Stimulated activated effector memory CD8-positive, alpha-beta T cell treated with anti-CD3 and anti-CD28 coated beads, Interleukin-12 subunit alpha, Interleukin-12 subunit beta, amount 100 ng/mL, for 72 hours (primary cell): Measurements from ENCODE around the gene IZUMO4.
A peak's percentile ranks its signal among the peaks of the same experiment; 100 is the strongest.

Experiments
- ATAC-seq: fragments of 150-1000 bp; cut with Tn5 transposase; 2 replicates; pipeline ENCODE4 v1.10.0; 2021
- DNase-seq, 2 donors: peaks; one replicate each; pipeline ENCODE4 v3.0.0; 2021 to 2022; ENCODE audit warnings: low spot score in 2 of 2
- H3K27ac Mint-ChIP-seq: one replicate; pipeline ENCODE4 v1.8.0; 2022; ENCODE audit warnings: mild to moderate bottlenecking, mixed read lengths
- H3K36me3 Mint-ChIP-seq: one replicate; pipeline ENCODE4 v1.8.0; 2022; ENCODE audit warnings: mild to moderate bottlenecking, mixed read lengths
- H3K4me1 Mint-ChIP-seq: one replicate; pipeline ENCODE4 v1.8.0; 2022; ENCODE audit warnings: mixed read lengths
- H3K4me3 Mint-ChIP-seq: one replicate; pipeline ENCODE4 v1.8.0; 2022; ENCODE audit warnings: mild to moderate bottlenecking, mixed read lengths
- H3K9me3 Mint-ChIP-seq: one replicate; pipeline ENCODE4 v1.8.0; 2022; ENCODE audit warnings: mixed read lengths

IZUMO4 gene

DNA sequence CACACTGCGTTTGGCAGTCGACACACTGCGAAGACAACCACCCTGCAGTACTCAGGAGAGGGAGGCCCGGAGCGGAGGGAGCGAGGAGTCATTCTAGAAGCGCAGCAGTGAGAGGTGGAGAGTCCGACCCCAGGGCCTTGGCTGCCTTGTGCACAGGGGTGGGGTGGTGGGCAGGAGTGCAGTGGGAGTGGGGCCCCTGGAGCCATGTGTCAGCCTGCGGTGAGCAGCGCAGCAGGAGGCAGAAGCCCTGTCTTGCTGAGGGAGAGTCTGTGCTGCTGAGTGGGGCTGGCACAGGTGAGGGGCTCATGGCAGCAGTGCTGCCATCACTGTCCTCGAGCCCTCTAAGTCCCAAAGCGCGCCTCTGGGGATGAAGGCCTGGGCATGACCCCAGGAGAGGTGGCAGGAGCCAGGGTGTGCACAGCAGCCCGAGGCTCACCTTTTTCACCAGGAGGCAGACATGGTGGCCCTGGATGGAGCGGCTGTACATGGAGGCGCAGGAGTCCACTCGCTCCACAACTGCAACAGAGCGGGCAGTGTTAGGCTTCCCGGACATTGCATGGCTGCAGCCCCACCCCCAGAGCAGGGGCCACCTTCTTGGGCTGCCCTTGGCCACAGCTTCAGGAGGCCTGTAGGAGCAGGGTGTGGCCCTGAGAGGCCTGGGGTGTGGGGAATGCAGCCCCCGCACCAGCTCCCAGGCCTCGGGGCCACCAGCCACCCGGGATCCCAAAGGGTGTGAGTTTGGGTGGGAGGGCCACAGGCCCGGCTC, 11.7 kb downstream of the IZUMO4 start:
- no peak for DNase-seq
- H3K27ac Mint-ChIP-seq: no peak overlapping the region
- H3K4me1 Mint-ChIP-seq: peaks cover 10% of the 10 kb centered on the region
- H3K36me3 Mint-ChIP-seq: peaks cover 96% of the 10 kb centered on the region
- no peak overlapping the region for H3K4me3 Mint-ChIP-seq
- no peak for ATAC-seq
- H3K9me3 Mint-ChIP-seq: no peaks in the 10 kb centered on the region

DNA sequence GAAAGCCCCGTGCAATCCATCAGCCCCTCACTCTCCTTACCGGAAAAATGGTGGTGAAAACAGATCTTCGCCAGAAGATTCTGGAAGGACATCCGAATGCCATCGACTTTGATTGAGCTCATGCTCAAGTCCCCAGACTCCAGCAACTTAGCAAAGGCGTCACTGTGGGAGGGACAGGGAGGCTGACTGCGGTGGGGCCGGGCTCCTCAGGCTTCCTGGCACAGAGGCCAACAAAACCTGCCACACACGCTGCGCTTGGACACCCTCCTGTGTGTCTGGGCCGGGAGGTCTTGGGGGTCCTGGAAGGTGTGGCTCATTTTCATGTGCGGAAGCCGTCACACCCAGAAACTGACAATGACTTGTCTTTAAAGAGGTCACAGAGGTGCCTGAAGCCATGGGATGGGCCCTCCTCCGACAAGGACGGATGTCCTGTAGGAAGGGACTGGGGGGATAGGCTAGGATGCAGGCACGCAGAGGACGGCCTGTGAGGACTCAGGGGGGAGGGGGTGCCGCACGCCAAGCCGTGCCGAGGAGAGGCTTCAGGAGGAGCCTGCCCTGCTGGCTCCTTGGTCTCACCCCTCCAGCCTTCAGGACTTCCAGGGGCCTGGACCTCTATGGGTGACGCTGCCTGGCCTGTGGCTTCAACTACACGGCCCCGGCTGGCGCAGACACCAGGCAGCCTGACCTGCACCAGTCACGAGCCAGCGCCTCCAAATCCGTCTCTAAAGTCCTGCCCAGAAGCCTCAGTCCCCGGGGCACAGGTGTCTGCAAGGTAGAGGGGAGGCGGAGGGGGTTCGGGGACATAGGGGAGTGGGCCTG, 12.5 kb downstream of the IZUMO4 start:
- Mint-ChIP-seq H3K4me1 (peaks cover 8% of the 10 kb centered on the region), H3K36me3 (peaks cover 98% of the 10 kb centered on the region), H3K27ac (peak overlapping the region; percentile 17), H3K4me3 (no peak overlapping the region), H3K9me3 (no peaks in the 10 kb centered on the region)
- DNase-seq (no peak), ATAC-seq (no peak)

DNA sequence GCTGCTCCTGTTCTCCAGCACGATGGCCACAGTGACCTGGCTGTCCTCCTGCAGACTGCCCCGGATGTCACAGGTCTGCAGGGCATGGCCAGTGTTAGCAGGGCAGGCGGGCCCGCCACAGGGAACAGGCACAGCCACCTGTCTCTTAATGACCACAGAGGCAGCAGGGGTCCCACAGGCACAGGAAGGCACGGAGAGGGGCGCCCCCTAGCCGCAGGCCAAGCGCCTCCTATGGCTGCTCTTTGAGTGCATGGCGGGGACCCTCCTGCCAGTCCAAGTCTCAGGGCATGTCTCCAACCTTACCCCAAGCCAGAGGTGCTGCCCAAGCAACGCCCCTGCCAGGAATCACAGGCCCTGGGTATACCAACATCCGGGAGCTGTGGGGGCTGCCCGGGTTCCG, 14.1 kb downstream of the IZUMO4 start:
- Mint-ChIP-seq H3K36me3 (peaks cover 98% of the 10 kb centered on the region), H3K27ac (no peak overlapping the region), H3K9me3 (no peaks in the 10 kb centered on the region), H3K4me1 (peaks cover 7% of the 10 kb centered on the region), H3K4me3 (no peak overlapping the region)
- DNase-seq (no peak), ATAC-seq (no peak)

DNA sequence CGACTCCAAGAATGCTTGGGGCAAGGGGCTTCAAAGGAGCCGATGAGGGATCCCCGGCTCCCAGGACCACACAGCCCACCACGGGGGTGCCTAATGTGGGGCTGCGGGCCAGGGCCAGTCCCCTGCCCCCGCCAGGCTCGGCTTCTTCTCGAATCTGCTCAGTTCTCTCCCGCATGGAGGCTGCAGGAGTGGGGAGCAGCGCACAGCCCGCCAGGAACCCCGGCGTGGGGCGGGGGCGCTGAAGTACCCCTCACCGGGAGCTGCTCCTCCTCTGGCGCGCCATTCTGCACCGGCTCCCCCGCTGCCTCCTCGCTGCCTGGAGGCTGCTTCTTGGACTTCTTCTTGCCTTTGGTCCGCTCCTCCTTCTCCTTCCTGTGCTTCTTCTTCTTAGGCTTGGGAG, 14.7 kb downstream of the IZUMO4 start:
- DNase-seq (no peak), ATAC-seq (no peak)
- peaks cover 98% of the 10 kb centered on the region for H3K36me3 Mint-ChIP-seq
- H3K27ac Mint-ChIP-seq: no peak overlapping the region
- H3K4me1 Mint-ChIP-seq: peaks cover 7% of the 10 kb centered on the region
- no peak overlapping the region for H3K4me3 Mint-ChIP-seq
- no peaks in the 10 kb centered on the region for H3K9me3 Mint-ChIP-seq

DNA sequence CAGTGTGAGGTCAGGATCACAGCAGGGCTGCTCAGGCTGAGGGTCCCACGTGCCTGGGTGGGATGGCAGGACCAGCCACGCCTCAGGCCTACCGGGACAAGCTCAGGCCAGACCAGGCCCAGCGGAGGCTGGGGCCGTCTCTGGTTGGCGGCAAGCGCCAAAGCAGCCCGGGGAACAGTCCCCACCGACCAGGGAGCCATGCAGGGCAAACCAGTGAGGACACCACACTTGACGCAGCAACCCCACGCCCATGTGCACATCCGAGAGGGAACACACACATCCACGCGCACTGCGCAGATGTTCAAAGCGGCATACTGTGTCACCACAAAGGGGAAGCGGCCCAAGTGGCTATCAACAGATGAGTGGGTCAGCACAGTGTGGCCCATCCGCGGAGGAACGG, 15.2 kb downstream of the IZUMO4 start:
- Mint-ChIP-seq H3K36me3 (peaks cover 98% of the 10 kb centered on the region), H3K27ac (no peak overlapping the region), H3K4me1 (peaks cover 7% of the 10 kb centered on the region), H3K9me3 (no peaks in the 10 kb centered on the region), H3K4me3 (no peak overlapping the region)
- ATAC-seq (no peak), DNase-seq (no peak)

DNA sequence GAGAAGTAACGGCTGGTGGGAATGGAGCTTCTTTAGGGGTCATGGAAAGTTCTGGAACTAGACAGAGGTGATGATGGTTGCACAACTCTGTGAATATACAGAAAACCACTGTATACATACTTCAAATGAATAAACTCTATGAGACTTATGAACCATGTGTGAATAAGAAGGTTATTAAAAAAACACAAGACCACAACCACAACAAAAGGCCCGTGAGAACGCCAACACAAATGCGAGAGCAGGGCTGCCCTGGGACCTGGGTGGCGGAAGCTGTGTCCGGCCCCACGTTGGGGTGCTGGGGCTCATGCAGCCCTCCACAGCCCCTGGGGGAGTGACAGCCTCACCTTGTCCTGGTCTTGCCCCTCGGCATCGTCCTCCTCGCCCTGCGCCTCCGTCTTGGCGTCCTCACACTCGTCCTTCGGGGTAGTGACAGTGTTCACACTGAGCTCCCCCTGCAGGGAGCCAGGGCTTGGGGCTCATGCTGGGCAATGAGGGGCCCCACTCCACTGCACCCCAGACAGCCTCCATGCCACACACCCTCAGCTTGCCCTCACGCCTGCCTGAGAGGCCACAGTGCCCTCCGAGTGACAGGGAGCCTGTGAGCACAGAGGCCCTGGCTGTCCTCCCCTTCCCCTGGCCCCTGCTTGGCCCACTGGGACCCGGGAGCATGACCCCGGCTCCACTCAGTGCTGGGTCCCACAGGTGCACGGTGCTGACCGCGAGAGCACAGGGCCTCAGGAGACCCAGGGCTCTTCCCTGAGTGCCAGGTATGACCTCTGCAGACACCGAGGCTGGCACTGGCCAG, 16.0 kb downstream of the IZUMO4 start:
- H3K4me3 Mint-ChIP-seq: no peak overlapping the region
- ATAC-seq (peak; percentile 39), DNase-seq (no peak)
- H3K36me3 Mint-ChIP-seq: peaks cover 98% of the 10 kb centered on the region
- no peaks in the 10 kb centered on the region for H3K9me3 Mint-ChIP-seq
- H3K27ac Mint-ChIP-seq: peak overlapping the region; percentile 68
- H3K4me1 Mint-ChIP-seq: peaks cover 7% of the 10 kb centered on the region

DNA sequence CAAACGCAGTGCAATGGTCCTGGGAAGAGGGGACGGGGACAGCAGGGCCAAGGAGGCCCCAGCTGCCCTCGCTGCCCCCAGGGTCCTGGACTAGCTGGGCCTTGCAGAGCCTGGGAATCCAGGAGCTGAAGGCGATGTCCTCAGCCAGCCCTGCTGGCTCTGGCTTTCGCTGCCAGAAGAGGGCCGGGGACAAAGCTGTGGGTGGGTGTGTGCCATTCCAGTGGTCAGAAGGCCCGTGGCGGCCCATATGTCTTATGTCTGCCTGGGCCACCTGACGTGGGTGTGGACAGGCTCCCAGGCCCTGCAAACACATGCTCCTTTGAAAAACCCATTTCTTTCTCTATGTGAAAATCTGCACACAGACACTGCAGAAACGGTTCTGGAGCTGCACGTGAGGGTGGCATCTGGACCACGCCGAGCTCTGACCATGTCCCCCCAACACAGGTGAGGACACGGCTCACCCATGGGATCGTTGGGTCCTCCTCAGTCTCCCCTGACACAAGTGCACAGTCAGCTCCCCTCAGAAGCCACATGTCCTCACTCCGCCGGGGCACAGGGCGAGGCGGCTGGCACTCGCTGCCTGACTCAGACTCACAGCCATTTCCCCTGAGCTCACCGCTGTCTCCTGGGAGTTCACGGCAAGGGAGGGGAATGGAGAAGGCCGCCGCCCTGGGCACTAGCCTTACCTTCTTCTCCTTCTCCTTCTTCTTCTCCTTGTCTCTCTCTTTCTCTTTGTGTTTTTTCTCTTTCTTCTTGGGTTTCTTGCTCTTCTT, 16.9 kb downstream of the IZUMO4 start:
- Mint-ChIP-seq H3K4me1 (peaks cover 7% of the 10 kb centered on the region), H3K36me3 (peaks cover 98% of the 10 kb centered on the region), H3K27ac (peak overlapping the region; percentile 51), H3K9me3 (no peaks in the 10 kb centered on the region), H3K4me3 (no peak overlapping the region)
- ATAC-seq: no peak
- DNase-seq: no peak

DNA sequence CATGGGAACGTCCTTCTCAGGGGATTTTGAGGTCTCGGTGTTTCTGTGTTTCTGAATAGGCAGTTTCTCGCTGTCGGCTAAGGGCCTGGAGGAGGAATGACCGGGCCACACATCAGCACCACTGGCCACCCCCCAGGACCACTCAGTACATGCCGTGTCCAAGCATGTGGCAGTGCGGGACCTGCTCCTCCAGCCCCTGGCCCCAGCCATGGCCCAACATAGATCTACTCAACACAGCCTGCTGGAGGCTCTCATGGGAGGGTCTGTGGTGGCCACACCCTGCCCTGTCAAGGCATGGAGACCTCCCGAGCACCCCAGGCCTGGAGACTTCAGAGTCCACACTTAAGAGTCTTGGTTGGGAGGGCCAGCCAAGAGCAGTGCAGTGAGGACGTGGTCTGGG, 17.5 kb downstream of the IZUMO4 start:
- ATAC-seq: no peak
- peaks cover 7% of the 10 kb centered on the region for H3K4me1 Mint-ChIP-seq
- peaks cover 99% of the 10 kb centered on the region for H3K36me3 Mint-ChIP-seq
- no peaks in the 10 kb centered on the region for H3K9me3 Mint-ChIP-seq
- H3K4me3 Mint-ChIP-seq: no peak overlapping the region
- H3K27ac Mint-ChIP-seq: peak overlapping the region; percentile 51
- DNase-seq: no peak

DNA sequence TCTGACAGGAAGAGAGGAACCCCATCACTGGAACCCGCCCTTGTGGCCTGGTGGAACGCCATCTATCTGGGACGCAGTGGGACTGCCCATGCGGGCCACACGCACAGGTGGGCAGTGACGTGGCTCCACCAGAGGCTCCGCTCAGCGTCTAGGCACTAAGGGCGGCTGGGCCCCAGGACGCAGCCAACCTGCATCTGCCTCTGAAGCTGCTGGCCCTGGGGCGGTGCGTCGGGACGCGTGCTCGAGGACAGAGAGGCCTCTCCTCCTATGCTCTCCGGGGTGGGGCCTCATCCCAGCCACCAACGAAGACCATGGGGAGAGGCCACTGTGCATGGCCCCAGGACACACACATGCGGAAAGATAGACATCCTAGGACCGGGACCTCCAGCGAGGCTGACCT, 18.1 kb downstream of the IZUMO4 start:
- ATAC-seq (no peak), DNase-seq (no peak)
- Mint-ChIP-seq H3K36me3 (peaks cover 99% of the 10 kb centered on the region), H3K4me1 (peaks cover 7% of the 10 kb centered on the region), H3K4me3 (no peak overlapping the region), H3K9me3 (no peaks in the 10 kb centered on the region), H3K27ac (peak overlapping the region; percentile 92)

DNA sequence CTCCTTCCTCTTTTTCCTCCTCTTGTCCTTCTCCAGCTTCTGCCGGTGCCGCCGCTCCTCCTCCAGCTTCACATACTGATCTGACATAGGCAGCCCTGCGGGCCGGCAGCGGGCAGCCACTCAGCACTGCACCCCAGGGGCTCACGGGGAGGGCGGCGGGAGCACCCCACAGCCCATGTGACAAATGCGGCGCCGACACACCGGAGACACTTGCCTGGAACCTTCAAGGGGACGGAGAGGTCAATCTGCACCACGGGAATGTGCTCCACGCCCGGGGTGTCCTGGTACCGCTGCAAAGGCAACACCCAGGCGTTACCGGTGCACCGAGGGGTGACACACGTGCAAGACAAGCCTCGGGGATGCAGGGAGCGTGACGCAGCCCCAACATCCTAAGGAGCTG, 18.6 kb downstream of the IZUMO4 start:
- DNase-seq (no peak), ATAC-seq (no peak)
- Mint-ChIP-seq H3K27ac (peak overlapping the region; percentile 92), H3K36me3 (peaks cover 99% of the 10 kb centered on the region), H3K9me3 (no peaks in the 10 kb centered on the region), H3K4me1 (peaks cover 7% of the 10 kb centered on the region), H3K4me3 (no peak overlapping the region)

DNA sequence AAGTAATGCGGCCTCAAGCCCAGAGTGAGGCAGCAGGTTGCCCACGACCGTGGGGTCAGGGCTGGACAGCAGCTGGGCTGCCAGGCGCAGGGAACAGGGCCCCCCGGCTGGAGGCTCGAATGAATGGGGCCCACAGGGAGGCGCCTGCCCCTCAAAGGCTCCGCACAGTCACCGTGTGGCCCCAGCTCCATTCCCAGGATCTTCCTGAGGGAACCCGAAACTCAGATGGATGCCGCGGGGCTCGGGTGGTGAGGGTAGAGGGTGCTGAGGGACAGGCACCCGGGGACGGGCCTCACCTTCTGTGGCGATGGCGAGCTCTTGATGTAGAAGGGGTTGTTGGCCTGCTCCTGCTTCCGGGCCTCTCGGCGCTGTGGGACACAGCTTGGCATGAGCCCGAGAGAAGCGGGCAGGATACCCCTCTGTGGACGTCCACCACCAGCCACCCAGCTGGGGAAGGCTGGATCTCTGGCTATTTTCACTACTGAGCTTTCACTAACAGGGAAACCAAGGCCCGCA, 19.3 kb downstream of the IZUMO4 start:
- no peak for ATAC-seq
- Mint-ChIP-seq H3K27ac (peak overlapping the region; percentile 92), H3K4me3 (no peak overlapping the region), H3K36me3 (peaks cover 99% of the 10 kb centered on the region), H3K4me1 (peaks cover 7% of the 10 kb centered on the region), H3K9me3 (no peaks in the 10 kb centered on the region)
- no peak for DNase-seq

DNA sequence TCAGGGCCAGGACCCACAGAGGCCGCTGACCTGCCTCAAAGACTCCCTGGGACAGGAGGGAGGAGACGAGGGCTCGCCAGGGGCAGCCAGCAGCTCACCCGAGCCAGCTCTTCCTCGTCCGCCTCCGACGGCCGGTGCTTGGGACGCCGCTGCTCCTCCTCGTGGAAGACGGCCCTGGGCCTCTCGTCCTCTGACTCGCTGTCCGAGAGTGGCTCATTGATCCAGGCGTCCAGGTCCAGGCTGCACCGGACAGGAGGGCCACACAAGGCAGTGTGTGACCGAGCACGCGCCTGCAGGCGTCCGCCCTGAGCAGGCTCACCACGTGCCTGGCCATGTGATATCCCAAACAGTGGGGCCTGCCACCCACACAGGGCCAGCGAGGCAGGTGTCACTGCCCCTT, 19.8 kb downstream of the IZUMO4 start:
- DNase-seq (no peak), ATAC-seq (no peak)
- Mint-ChIP-seq H3K36me3 (peaks cover 100% of the 10 kb centered on the region), H3K4me1 (peaks cover 7% of the 10 kb centered on the region), H3K4me3 (no peak overlapping the region), H3K9me3 (no peaks in the 10 kb centered on the region), H3K27ac (no peak overlapping the region)

DNA sequence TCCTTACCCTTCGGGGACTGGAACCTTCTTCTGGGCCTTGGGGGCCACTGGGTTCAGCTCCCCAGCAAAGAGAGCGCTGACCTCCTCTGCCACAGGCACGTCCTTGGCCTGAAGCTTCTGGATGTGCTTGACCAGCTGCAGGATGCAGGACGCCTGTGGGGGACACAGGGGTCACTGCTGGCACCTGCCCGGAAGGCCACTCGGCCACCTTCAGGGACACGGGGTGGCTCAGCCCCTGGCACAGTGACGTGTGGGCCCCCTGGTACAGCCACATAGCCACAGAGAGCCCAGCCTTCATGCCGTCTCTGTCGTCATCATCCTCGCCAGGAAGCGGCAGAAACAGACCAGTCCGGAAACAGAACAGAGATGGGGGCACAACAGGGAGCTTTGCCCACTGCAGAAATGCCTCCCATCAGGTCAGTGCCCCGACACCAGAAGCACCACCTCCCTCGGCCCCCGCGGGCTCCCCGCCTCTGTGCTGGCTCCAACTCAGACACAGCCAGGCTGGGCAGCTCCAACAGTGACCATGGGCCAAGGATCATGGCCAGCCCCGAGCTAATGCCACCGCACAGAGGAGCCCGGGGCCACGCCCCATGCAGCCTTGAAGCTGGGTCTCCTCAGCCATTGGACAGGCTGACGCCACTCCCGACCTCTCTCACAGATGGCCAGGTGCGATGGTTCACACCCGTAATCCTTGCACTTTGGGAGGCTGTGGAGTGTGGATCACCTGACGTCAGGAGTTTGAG, 20.7 kb downstream of the IZUMO4 start:
- DNase-seq: no peak
- Mint-ChIP-seq H3K9me3 (no peaks in the 10 kb centered on the region), H3K4me3 (no peak overlapping the region), H3K27ac (peak overlapping the region; percentile 38), H3K36me3 (peaks cover 98% of the 10 kb centered on the region), H3K4me1 (peaks cover 7% of the 10 kb centered on the region)
- ATAC-seq: no peak

DNA sequence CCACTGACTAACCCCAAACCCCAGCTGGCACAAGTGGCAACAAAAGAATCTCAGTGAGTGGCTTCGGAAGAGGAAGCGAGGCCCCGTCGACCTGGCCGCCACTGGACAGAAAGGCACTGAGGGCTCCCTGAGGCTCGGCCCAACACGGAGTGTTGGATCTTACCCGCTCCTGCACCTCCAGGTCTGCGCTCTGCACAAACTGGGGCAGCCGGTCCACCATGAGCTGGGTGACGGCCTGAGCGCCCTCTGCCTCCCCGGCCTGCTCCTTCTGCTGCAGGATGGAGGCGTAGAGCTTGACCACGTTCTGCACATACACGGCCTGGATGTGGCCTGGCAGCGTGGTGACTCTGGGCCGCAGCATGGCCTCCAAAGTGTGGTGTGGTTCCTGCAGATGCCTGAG, 21.7 kb downstream of the IZUMO4 start:
- Mint-ChIP-seq H3K4me3 (no peak overlapping the region), H3K9me3 (no peaks in the 10 kb centered on the region), H3K4me1 (peaks cover 7% of the 10 kb centered on the region), H3K36me3 (peaks cover 98% of the 10 kb centered on the region), H3K27ac (peak overlapping the region; percentile 38)
- DNase-seq (no peak), ATAC-seq (no peak)
